Upper lobe of right lung (tissue), 1 donor: ENCODE measurements around the gene NAPA. TPM values are rescaled to one million over a fixed set of nuclear protein-coding genes. Genes with fewer than 3 reads are reported as not detected.

Experiments
- ATAC-seq: fragments of 200-7000 bp; cut with Tn5 transposase; one replicate; pipeline ENCODE4 v1.9.1; 2020; ENCODE audit warnings: mild to moderate bottlenecking, moderate library complexity
- DNase-seq: peaks from one replicate; pipeline ENCODE4 v3.0.0-alpha.2; 2020
- H3K27ac ChIP-seq: fragments of 200-600 bp; one replicate; pipeline ENCODE4 v1.8.0; 2022
- H3K27me3 ChIP-seq: fragments of 200-600 bp; one replicate; pipeline ENCODE4 v1.8.0; 2022; ENCODE audit warnings: mild to moderate bottlenecking
- H3K36me3 ChIP-seq: fragments of 200-600 bp; one replicate; pipeline ENCODE4 v1.8.0; 2022
- H3K4me1 ChIP-seq: fragments of 200-600 bp; one replicate; pipeline ENCODE4 v1.8.0; 2022
- H3K4me3 ChIP-seq: fragments of 200-600 bp; one replicate; pipeline ENCODE4 v1.8.0; 2022; ENCODE audit warnings: mild to moderate bottlenecking
- H3K9me3 ChIP-seq: fragments of 200-600 bp; one replicate; pipeline ENCODE4 v1.8.0; 2022
- intact Hi-C: fragments of 100-400 bp; cut with DNase I; formaldehyde crosslinking; loops from one replicate; pipeline ENCODE4 v1.11.0; 2022
- total RNA-seq: library from RNA; stranded (reverse); fragmentation: NEBNext Ultra II Directional; extraction: Animal tissue kit (Norgen Biotek cat#: 25700); gene quantifications from one replicate; pipeline ENCODE4 v1.2.1, GENCODE V29; 2021
- TF ChIP-seq, protein P1 (sequence below): fragments of 200-600 bp; IDR thresholded peaks from one replicate; pipeline ENCODE4 v1.8.0; 2022; ENCODE audit warnings: antibody characterized with exemption
- donor health status: DM: no; HTN: yes; CAD: no; lungs with severe emphysema.

NAPA gene
- total RNA-seq, 1 donor from 2014 or later: 134 TPM

DNA sequence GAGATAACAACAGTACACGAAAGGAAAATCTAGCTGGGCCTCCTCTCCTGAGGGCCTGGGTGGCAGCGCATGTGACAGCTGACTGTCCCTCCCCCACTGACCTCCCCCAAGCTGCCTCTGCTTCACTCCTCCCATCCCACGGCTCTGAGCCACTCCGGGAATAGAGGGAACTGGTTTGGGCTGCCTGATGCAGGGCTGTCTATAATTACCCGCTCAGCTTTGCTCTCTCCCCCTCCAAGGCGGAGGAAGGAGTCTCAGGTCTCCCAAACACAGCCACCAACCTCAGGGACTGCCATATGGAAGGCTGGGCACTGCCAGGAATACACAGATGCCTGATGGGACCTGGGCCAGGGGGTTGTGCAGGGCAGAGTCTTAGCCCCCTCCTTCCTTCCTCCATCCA lies 7.9 kb downstream of the NAPA start:
- Histone ChIP-seq H3K27ac (no peak overlapping the region), H3K4me1 (peaks cover 54% of the 10 kb centered on the region), H3K9me3 (no peaks in the 10 kb centered on the region), H3K4me3 (no peak overlapping the region), H3K36me3 (peaks cover 39% of the 10 kb centered on the region), H3K27me3 (no peaks in the 10 kb centered on the region)
- ATAC-seq (peak; percentile 37), DNase-seq (no peak)
- intact Hi-C loops: no loop called here
- TF ChIP-seq, protein P1, sequence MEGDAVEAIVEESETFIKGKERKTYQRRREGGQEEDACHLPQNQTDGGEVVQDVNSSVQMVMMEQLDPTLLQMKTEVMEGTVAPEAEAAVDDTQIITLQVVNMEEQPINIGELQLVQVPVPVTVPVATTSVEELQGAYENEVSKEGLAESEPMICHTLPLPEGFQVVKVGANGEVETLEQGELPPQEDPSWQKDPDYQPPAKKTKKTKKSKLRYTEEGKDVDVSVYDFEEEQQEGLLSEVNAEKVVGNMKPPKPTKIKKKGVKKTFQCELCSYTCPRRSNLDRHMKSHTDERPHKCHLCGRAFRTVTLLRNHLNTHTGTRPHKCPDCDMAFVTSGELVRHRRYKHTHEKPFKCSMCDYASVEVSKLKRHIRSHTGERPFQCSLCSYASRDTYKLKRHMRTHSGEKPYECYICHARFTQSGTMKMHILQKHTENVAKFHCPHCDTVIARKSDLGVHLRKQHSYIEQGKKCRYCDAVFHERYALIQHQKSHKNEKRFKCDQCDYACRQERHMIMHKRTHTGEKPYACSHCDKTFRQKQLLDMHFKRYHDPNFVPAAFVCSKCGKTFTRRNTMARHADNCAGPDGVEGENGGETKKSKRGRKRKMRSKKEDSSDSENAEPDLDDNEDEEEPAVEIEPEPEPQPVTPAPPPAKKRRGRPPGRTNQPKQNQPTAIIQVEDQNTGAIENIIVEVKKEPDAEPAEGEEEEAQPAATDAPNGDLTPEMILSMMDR: no peak

DNA sequence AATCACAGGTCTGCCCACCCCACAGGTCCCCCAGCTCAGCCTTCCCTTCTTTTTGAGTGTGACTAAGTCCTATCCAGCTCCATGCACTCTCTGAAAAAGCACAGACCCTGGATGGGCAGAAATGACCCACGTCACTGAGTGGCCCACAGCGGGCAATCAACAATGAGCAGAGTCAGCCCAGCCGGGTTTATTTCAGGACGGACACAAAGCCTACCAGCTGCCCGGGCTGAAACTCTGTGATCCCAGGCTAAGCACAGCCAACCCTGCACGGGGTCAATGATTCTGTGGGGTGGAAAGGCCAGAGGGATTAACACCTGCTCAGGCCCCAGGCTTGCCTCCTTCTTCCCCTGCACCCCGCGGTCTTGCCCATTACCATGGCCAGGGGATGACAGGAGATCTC lies 8.4 kb downstream of the NAPA start:
- ATAC-seq (no peak), DNase-seq (no peak)
- H3K27me3 ChIP-seq: no peaks in the 10 kb centered on the region
- TF ChIP-seq, protein P1: no peak
- peaks cover 44% of the 10 kb centered on the region for H3K36me3 ChIP-seq
- intact Hi-C loops: no loop called here
- H3K4me1 ChIP-seq: peaks cover 48% of the 10 kb centered on the region
- H3K4me3 ChIP-seq: no peak overlapping the region
- no peak overlapping the region for H3K27ac ChIP-seq
- no peaks in the 10 kb centered on the region for H3K9me3 ChIP-seq

DNA sequence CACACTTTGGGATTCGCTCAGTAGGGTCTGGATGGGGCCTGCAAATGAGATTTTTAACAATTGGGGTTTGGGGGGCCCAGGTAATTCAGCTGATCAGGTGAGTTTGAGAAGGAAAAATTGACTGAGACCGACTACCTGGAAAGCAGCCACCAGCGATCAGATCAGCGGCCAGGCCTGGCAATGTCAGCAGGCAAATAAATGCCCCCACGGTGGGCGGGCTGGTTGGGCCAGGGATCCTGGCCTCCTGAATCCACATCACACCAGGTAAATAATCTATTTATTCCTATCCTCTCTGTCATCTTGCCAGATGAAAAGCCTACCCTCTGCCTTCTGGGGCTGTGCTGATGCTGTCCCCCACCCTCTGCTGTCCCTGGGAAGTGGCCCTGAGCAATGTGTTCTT lies 9.4 kb downstream of the NAPA start:
- Histone ChIP-seq H3K36me3 (peaks cover 53% of the 10 kb centered on the region), H3K27me3 (no peaks in the 10 kb centered on the region), H3K9me3 (no peaks in the 10 kb centered on the region), H3K4me3 (no peak overlapping the region), H3K4me1 (peaks cover 38% of the 10 kb centered on the region), H3K27ac (no peak overlapping the region)
- ATAC-seq (no peak), DNase-seq (no peak)
- intact Hi-C loops: no loop called here
- TF ChIP-seq, protein P1: no peak

DNA sequence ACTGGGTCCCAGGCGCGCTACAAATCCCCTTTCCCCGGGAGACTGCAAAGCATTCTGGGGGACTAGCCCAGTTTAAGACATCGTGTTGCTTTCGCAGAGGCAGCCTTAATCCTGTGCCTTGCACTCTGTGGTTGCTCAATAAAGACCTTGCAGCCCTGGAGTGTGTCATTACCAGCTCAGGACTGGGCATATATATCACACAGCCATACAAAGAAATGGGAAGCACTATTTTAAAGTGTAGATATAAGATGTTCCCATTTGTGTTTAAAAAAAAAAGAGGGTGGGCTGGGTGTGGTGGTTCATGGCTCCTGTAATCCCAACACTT lies 11.1 kb downstream of the NAPA start:
- Histone ChIP-seq H3K9me3 (no peaks in the 10 kb centered on the region), H3K27me3 (no peaks in the 10 kb centered on the region), H3K27ac (no peak overlapping the region), H3K4me1 (peaks cover 24% of the 10 kb centered on the region), H3K36me3 (peaks cover 70% of the 10 kb centered on the region), H3K4me3 (no peak overlapping the region)
- intact Hi-C loops: no loop called here
- TF ChIP-seq, protein P1: no peak
- DNase-seq (no peak), ATAC-seq (no peak)

DNA sequence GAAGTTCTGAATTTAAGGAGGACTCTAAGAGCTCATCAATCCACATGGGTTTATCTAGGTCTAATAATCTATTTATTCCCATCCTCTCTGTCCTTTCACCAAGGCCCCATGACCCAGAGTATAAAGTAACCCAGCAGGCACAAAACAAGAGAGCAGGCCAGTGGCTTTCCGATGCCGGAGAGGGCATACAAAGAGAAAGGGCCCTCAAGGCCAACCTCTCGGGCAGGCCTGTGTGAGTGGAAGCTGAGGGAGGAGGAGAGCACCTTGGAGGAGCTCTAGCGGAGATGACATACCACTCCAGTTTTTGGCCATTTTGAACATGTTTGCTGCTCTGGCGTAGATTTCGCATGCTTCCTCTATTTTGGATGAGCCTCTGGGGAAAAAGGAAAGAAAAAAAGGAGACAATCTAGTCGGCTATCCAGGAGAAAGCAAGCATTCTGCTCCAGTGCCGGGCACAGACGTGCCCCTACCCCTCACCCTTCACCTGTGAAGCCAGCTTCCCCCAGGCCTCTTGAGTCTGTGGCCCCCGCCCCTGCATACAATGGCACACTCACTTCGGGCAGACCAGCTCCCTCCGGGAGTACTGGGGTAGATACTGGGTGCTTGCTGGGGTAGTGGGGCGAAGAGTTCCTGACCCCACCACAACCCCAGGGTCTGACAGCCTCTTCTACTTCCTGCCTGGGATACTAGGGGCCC lies 11.6 kb downstream of the NAPA start:
- DNase-seq (no peak), ATAC-seq (no peak)
- no peak overlapping the region for H3K27ac ChIP-seq
- intact Hi-C loops: no loop called here
- no peaks in the 10 kb centered on the region for H3K9me3 ChIP-seq
- TF ChIP-seq, protein P1: no peak
- H3K27me3 ChIP-seq: no peaks in the 10 kb centered on the region
- peaks cover 74% of the 10 kb centered on the region for H3K36me3 ChIP-seq
- peaks cover 18% of the 10 kb centered on the region for H3K4me1 ChIP-seq
- H3K4me3 ChIP-seq: no peak overlapping the region
